Upper lobe of left lung (tissue), 6 donors: ENCODE results near the gene UNC5A. TPM values are rescaled to one million over a fixed set of nuclear protein-coding genes. Genes with fewer than 3 reads are reported as not detected.

ENCODE experiments used
- ATAC-seq, 2 donors: fragments of 200-7000 bp; cut with Tn5 transposase; one replicate each; pipeline ENCODE4 v1.9.1; 2022; ENCODE audit warnings: mild to moderate bottlenecking in 2 of 2, moderate library complexity in 2 of 2; ENCODE audit not compliant: low FRiP score in 2 of 2
- DNase-seq, 2 donors: peaks; one replicate each; pipeline ENCODE4 v3.0.0-alpha.2; 2019 to 2020
- H3K27ac ChIP-seq, 4 donors: fragments of 200-600 bp; sonication (generic); one replicate each; pipeline ENCODE4 v1.5.1; 2016 to 2019
- H3K27me3 ChIP-seq, 4 donors: fragments of 200-600 bp; sonication (generic); one replicate each; pipeline ENCODE4 v1.5.1; 2017 to 2019
- H3K36me3 ChIP-seq, 4 donors: fragments of 200-600 bp; sonication (generic); one replicate each; pipeline ENCODE4 v1.5.1; 2016 to 2019
- H3K4me1 ChIP-seq, 4 donors: fragments of 200-600 bp; sonication (generic); one replicate each; pipeline ENCODE4 v1.5.1; 2018 to 2019
- H3K4me3 ChIP-seq, 4 donors: fragments of 200-600 bp; sonication (generic); one replicate each; pipeline ENCODE4 v1.5.1; 2017 to 2019; ENCODE audit warnings: mild to moderate bottlenecking in 2 of 4, moderate library complexity in 1 of 4
- H3K9me3 ChIP-seq, 4 donors: fragments of 200-600 bp; sonication (generic); one replicate each; pipeline ENCODE4 v1.5.1; 2018 to 2019
- EP300 ChIP-seq, 4 donors: sonication (generic); formaldehyde crosslinking; IDR thresholded peaks; one replicate each; pipeline ENCODE4 v1.5.1; 2017; ENCODE audit warnings: antibody characterized with exemption in 4 of 4, control low read depth in 2 of 4
- POLR2A ChIP-seq, 4 donors: fragments of 450-650 bp; IDR thresholded peaks; one replicate each; pipeline ENCODE4 v1.5.1; 2016 to 2017; ENCODE audit warnings: antibody characterized with exemption in 4 of 4, mild to moderate bottlenecking in 2 of 4
- POLR2AphosphoS5 ChIP-seq, 2 donors: sonication (generic); formaldehyde crosslinking; IDR thresholded peaks; one replicate each; pipeline ENCODE4 v1.5.1; 2017; ENCODE audit warnings: antibody characterized with exemption in 2 of 2
- WGBS, 2 donors: methylation state at CpG; one replicate each; pipeline ENCODE4 v1.1.5; 2017 to 2018; 5-methylcytosine and 5-hydroxymethylcytosine counted together
- total RNA-seq, 6 donors: library from RNA; depleted of rRNA in 4 of 6; stranded (reverse); fragments of >200 nt in 4 of 6; gene quantifications; one replicate each; pipeline versions ENCODE4 v1.1.0 to v1.2.1, GENCODE V29; 2016 to 2021
- TF ChIP-seq, protein P1 (sequence below), 6 experiments: fragments of 450-650 bp in 4 of 6; fragments of 200-600 bp in 2 of 6; sonication (generic) in 2 of 6; IDR thresholded peaks; one replicate each; pipeline ENCODE4 v1.5.1; 2016 to 2019; ENCODE audit warnings: antibody characterized with exemption in 6 of 6
- donor health status: DM: no; HTN: no; CAD: no; lungs with moderate emphysema.
- donor health status: DM: no; HTN: yes; CAD: no; lungs with severe emphysema.

UNC5A gene
- total RNA-seq, 6 donors from 2014 or later = 0.20 to 1.0 (median 0.39) TPM; not detected in 1

DNA sequence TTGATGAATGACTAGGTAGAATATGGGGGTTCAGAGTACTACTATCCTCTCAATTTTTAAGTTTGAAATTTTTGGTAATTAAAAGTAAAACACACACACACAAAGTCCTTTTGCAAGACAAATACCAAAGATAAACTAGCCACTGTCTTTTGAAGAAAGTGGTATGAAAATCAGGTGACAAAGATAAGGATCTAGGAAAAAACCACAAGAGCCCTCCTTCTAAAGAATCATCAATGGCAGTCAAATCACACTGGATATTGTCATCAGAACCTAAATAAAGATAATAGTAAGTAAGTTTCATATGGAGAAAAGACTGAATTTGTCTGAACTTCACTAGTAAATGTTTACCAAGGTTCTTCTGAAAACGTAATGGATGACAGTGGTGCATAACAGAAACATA is 119.3 kb downstream of the UNC5A start:
- 92 to 96% methylated on average over 1 of the region's 1 CpG for WGBS, 2 donors
- no peaks in the 10 kb centered on the region for H3K27me3 ChIP-seq
- no peak for TF ChIP-seq POLR2A (IDR thresholded peaks at IDR 0.05)
- TF ChIP-seq POLR2AphosphoS5 (IDR thresholded peaks at IDR 0.05) = no peak
- TF ChIP-seq, protein P1, sequence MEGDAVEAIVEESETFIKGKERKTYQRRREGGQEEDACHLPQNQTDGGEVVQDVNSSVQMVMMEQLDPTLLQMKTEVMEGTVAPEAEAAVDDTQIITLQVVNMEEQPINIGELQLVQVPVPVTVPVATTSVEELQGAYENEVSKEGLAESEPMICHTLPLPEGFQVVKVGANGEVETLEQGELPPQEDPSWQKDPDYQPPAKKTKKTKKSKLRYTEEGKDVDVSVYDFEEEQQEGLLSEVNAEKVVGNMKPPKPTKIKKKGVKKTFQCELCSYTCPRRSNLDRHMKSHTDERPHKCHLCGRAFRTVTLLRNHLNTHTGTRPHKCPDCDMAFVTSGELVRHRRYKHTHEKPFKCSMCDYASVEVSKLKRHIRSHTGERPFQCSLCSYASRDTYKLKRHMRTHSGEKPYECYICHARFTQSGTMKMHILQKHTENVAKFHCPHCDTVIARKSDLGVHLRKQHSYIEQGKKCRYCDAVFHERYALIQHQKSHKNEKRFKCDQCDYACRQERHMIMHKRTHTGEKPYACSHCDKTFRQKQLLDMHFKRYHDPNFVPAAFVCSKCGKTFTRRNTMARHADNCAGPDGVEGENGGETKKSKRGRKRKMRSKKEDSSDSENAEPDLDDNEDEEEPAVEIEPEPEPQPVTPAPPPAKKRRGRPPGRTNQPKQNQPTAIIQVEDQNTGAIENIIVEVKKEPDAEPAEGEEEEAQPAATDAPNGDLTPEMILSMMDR (IDR thresholded peaks at IDR 0.05) = no peak
- TF ChIP-seq EP300 (IDR thresholded peaks at IDR 0.05) = no peak
- peaks cover 0 to 58% (median 14%) of the 10 kb centered on the region in 4 donors for H3K36me3 ChIP-seq
- ATAC-seq (no peak), DNase-seq (no peak)
- no peak overlapping the region for H3K4me3 ChIP-seq
- H3K4me1 ChIP-seq = no peaks in the 10 kb centered on the region
- H3K27ac ChIP-seq = no peak overlapping the region
- no peaks in the 10 kb centered on the region for H3K9me3 ChIP-seq

Other genes with a start within 250 kb of the UNC5A start
- gene GPRIN1, start 200.4 kb upstream of the UNC5A start, total RNA-seq = 1 to 10 TPM in 3 of 6 donors, under 1 TPM in 3; under 0.01 to 4.0 (median 1.3) TPM
- not detected for gene SNCB, start 180.0 kb upstream of the UNC5A start, total RNA-seq
- not detected for gene EIF4E1B, start 179.9 kb upstream of the UNC5A start, total RNA-seq
- gene TSPAN17, start 163.1 kb upstream of the UNC5A start, total RNA-seq = 10 to 100 TPM; 20.1 to 36.8 (median 25.6) TPM
- gene HK3, start 88.8 kb downstream of the UNC5A start, total RNA-seq = 100 to 1,000 TPM in 1 of 6 donors, 10 to 100 TPM in 5; 16.0 to 106 (median 66.4) TPM
- gene UIMC1, start 196.2 kb downstream of the UNC5A start, total RNA-seq = 10 to 100 TPM; 26.7 to 87.0 (median 37.9) TPM
- 10 to 100 TPM in 4 of 6 donors, 1 to 10 TPM in 2; 9.3 to 31.4 (median 16.8) TPM for gene ZNF346, start 212.1 kb downstream of the UNC5A start, total RNA-seq